ENCODE measurements around the gene SYTL5.

Gene SYTL5

GRCh38 chrX:38165023-38165422 is 158.7 kb downstream of the SYTL5 start:
- Mint-ChIP-seq H3K27ac (no peak overlapping the region), H3K4me1 (no peaks in the 10 kb centered on the region), H3K36me3 (ENCODE audit: low read depth) (no peaks in the 10 kb centered on the region), H3K27me3 (peaks cover 3% of the 10 kb centered on the region), H3K4me3 (no peak overlapping the region), H3K9me3 (no peaks in the 10 kb centered on the region)
- no peak for DNase-seq
- no peak for ATAC-seq

- Mint-ChIP-seq H3K27ac (no peak overlapping the region), H3K36me3 (ENCODE audit: low read depth) (no peaks in the 10 kb centered on the region), H3K4me1 (no peaks in the 10 kb centered on the region), H3K27me3 (peaks cover 3% of the 10 kb centered on the region), H3K4me3 (no peak overlapping the region), H3K9me3 (no peaks in the 10 kb centered on the region)
- ATAC-seq, result no peak
- peak; percentile 6 for DNase-seq
These were observed 160.2 kb downstream of the SYTL5 start for GRCh38 chrX:38166478-38167083.

DNA sequence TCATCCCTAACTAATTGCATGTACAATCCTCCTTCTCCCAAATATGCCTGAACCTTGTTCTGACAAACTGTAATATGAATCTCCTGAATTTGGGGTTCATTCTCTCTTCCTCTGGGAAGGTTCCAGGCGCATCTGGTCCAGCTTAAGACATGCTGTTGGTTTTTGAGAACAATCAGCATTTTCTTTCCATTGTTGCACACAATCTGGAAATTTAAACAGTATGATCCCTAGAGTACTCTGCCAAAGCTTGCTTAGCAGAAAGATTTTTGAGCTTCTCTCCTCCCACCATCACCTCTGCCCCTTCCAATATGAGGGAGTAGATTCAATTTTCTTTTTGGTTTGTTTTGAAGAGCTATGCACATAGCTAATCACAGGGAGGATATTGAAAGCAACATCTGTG is 164.2 kb downstream of the SYTL5 start:
- Mint-ChIP-seq H3K4me1 (no peaks in the 10 kb centered on the region), H3K36me3 (ENCODE audit: low read depth) (no peaks in the 10 kb centered on the region), H3K9me3 (no peaks in the 10 kb centered on the region), H3K27me3 (peaks cover 5% of the 10 kb centered on the region), H3K27ac (no peak overlapping the region), H3K4me3 (no peak overlapping the region)
- no peak for DNase-seq
- ATAC-seq, result no peak

DNA sequence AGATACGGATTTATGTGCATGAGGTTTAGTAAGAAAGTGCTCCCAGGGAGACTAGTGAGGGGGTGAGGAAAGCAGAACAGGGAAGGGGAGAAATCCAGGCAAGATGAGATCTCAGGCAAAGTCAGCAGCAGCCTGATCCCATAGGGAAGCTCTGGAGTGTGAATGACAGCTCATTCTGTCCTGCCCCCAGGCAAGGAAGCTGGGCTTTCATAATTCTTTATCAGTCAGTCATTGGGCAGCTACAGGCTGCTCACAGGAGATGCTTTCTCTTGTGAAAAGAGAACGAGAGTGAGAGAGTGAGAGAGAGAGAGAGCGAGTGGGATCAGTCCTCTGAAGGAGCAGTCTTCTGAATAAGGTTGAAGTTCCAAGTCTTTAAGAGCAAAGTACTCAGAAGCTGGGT is 166.2 kb downstream of the SYTL5 start:
- Mint-ChIP-seq H3K36me3 (ENCODE audit: low read depth) (no peaks in the 10 kb centered on the region), H3K4me3 (no peak overlapping the region), H3K27me3 (peaks cover 5% of the 10 kb centered on the region), H3K4me1 (no peaks in the 10 kb centered on the region), H3K27ac (no peak overlapping the region), H3K9me3 (no peaks in the 10 kb centered on the region)
- no peak for ATAC-seq
- DNase-seq, result no peak

DNA sequence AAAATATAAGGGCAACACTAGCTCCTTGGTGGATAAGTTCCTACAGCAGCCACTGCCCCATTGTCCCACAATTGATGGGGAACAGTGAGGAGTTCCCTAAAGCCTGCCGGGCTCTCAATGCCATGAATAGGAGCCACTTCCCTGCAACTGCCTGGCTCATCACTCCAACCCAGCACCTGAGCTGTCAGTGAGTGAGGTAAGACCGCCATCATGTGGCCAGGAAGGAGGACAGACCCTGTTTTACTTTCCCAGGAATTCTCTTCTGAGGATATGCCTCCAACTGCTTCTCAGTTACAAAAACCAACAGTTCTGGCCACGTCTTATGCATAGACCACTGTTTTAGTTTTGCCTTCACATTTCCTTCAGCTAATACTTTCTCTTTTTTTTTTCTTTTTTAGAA is 168.8 kb downstream of the SYTL5 start:
- Mint-ChIP-seq H3K4me3 (no peak overlapping the region), H3K36me3 (ENCODE audit: low read depth) (no peaks in the 10 kb centered on the region), H3K4me1 (no peaks in the 10 kb centered on the region), H3K27ac (no peak overlapping the region), H3K9me3 (no peaks in the 10 kb centered on the region), H3K27me3 (peaks cover 2% of the 10 kb centered on the region)
- DNase-seq (no peak), ATAC-seq (no peak)

- Mint-ChIP-seq H3K4me1 (no peaks in the 10 kb centered on the region), H3K9me3 (no peaks in the 10 kb centered on the region), H3K27ac (no peak overlapping the region), H3K36me3 (ENCODE audit: low read depth) (no peaks in the 10 kb centered on the region), H3K4me3 (no peak overlapping the region), H3K27me3 (peaks cover 2% of the 10 kb centered on the region)
- no peak for DNase-seq
- no peak for ATAC-seq
These were observed 172.0 kb downstream of the SYTL5 start for GRCh38 chrX:38178396-38178795.
